Lower leg skin (tissue), 3 donors: Measurements from ENCODE around the gene HIPK1.

Source experiments
- POLR2A ChIP-seq, 2 donors: fragments of 450-650 bp; IDR thresholded peaks; one replicate each; pipeline ENCODE4 v1.6.1; 2016 to 2017; ENCODE audit warnings: antibody characterized with exemption in 2 of 2, mild to moderate bottlenecking in 1 of 2, moderate library complexity in 1 of 2
- TF ChIP-seq, protein P1 (sequence below), 3 donors: fragments of 450-650 bp; IDR thresholded peaks; one replicate each; pipeline ENCODE4 v1.5.1; 2016; ENCODE audit warnings: antibody characterized with exemption in 3 of 3, mild to moderate bottlenecking in 3 of 3, moderate library complexity in 2 of 3

DNA sequence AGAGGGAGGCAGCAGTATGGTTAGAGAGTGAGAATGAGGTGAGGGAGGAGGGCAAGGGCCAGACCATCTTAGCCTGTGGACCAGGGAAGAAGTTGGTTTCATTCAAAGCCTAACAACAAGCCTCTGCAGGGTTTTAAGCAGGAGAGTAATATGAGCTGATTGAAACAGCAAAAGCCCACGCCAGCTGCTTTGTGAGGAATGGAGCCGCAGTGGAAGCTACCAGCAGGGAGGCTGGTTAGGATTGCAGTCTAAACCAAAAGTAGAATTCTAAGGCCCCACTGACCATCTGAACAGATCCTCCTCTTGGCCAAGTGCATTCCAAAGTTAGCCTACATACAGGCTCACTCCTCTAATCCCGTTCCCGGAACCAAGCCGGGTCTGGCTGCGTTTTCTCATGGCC lies 94.9 kb downstream of the HIPK1 start:
- TF ChIP-seq, protein P1, sequence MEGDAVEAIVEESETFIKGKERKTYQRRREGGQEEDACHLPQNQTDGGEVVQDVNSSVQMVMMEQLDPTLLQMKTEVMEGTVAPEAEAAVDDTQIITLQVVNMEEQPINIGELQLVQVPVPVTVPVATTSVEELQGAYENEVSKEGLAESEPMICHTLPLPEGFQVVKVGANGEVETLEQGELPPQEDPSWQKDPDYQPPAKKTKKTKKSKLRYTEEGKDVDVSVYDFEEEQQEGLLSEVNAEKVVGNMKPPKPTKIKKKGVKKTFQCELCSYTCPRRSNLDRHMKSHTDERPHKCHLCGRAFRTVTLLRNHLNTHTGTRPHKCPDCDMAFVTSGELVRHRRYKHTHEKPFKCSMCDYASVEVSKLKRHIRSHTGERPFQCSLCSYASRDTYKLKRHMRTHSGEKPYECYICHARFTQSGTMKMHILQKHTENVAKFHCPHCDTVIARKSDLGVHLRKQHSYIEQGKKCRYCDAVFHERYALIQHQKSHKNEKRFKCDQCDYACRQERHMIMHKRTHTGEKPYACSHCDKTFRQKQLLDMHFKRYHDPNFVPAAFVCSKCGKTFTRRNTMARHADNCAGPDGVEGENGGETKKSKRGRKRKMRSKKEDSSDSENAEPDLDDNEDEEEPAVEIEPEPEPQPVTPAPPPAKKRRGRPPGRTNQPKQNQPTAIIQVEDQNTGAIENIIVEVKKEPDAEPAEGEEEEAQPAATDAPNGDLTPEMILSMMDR (IDR thresholded peaks at IDR 0.05), result no peak
- no peak for TF ChIP-seq POLR2A (IDR thresholded peaks at IDR 0.05)
